ENCODE results near the gene SEZ6.

DNA sequence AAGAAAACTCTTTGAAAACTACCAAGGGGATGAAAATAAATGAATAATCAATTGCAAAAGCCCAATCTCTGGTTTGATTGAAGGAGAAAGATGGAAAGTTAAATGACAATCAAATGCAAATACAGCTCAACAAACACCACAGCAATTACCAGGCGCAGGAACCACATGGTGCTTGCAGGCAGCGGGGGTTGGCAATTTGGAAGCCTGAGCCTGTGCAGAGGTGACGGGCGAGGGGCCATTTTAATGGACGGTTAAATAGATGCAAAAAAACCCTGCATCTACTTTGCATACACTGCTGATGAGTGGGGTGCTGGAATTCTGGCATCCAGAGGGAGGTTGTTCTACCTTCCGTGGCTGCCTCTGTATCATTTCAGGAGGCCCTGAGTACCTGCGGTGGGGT is 4.8 kb upstream of the SEZ6 start:
- no peak for TF ChIP-seq CTCF (IDR thresholded peaks at IDR 0.05)
- TF ChIP-seq EZH2 (IDR thresholded peaks at IDR 0.05) = no peak

All from neural progenitor cell (in vitro differentiated cells).